ENCODE results near the gene BUB1B. TPM values are rescaled to one million over a fixed set of nuclear protein-coding genes. Genes with fewer than 3 reads are reported as not detected.

The BUB1B gene
- total RNA-seq, 6 experiments from 2014 or later: 11.5 to 38.1 (median 29.6) TPM

DNA sequence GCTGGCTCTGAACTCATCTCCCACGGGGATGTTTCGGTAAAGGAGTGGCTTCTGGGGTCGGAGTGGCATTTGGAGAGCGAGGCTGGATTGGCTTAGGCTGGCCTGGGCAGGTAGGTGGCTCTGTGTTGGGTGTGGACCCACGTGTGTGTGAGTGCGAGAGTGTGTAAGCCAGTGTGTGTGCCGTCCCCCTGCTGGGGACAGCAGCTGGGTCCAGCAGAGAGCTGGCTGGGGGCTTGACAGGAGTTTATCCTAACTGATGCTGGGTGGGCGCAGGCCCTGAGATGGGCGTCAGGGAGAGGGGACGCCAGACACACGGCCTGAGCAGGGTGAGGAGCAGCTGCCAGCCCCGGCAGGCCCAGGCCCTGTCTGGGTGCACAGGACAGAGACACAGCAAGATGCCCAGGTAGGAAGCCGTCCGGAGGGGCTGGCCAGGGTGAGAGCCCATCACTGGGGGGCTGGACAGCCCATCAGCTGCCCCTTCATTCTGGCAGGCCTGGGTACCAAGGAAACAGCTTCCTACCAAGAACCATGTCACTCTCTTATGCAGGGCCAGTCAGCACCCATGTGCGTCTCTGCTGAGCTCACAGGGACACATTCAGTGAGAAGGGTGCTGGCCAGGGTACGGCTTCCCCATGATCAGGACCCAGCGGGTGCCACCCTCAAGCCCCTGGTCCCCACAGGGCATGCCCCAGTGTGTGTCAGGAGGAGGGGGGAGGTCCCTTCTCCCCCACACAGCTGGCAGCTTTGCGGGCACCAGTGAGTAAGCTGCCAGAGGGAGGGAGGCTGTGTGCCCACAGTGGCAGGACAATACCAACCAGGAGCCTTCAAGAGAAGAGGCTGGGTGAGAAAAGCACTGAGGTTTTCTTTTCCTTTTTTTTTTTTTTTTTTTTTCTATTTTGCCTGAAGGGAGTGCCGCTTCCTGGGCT is 79.1 kb downstream of the BUB1B start:
- no peak for DNase-seq
- H3K27ac Mint-ChIP-seq: no peak overlapping the region
- TF ChIP-seq CTCF (IDR thresholded peaks at IDR 0.05): no peak
- H3K36me3 Mint-ChIP-seq (ENCODE audit: low read depth): no peaks in the 10 kb centered on the region
- H3K27me3 Mint-ChIP-seq (ENCODE audit: insufficient read depth): peaks cover 24% of the 10 kb centered on the region
- H3K9me3 Mint-ChIP-seq: no peaks in the 10 kb centered on the region
- H3K4me3 Mint-ChIP-seq: no peak overlapping the region; the same call in 1 of the 2 replicates
- peaks cover 25% of the 10 kb centered on the region for H3K4me1 Mint-ChIP-seq (ENCODE audit: low read depth)

DNA sequence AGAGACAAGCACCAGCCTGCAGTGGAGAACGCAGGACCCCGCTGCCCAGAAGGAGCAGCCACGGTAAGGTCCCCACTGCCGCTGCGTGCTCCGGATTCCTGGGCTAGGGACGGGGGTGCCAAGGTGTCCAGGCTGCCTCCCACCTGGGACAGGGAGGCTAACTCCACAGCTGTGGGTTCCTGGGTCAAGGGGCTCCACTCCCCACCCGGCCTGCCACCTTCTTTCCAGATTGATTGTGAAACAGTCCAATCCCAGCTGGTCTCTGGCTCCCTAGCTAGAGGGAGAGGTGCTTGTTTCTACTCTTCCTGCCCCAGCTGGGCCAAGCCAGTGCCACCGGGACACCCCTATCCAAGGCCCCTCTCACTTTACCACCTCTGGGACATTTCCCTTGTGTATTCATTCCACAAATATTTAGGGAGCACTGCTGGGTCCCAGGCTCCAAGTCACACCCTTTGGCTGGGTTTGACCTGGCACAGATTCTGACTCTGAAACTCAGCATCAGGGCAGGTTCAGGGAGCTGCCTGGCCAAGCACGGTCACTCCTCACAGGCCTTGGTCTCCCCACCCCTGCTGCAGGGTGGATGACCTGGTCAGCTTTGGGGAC is 79.9 kb downstream of the BUB1B start:
- no peak overlapping the region for H3K4me3 Mint-ChIP-seq
- no peak for DNase-seq

DNA sequence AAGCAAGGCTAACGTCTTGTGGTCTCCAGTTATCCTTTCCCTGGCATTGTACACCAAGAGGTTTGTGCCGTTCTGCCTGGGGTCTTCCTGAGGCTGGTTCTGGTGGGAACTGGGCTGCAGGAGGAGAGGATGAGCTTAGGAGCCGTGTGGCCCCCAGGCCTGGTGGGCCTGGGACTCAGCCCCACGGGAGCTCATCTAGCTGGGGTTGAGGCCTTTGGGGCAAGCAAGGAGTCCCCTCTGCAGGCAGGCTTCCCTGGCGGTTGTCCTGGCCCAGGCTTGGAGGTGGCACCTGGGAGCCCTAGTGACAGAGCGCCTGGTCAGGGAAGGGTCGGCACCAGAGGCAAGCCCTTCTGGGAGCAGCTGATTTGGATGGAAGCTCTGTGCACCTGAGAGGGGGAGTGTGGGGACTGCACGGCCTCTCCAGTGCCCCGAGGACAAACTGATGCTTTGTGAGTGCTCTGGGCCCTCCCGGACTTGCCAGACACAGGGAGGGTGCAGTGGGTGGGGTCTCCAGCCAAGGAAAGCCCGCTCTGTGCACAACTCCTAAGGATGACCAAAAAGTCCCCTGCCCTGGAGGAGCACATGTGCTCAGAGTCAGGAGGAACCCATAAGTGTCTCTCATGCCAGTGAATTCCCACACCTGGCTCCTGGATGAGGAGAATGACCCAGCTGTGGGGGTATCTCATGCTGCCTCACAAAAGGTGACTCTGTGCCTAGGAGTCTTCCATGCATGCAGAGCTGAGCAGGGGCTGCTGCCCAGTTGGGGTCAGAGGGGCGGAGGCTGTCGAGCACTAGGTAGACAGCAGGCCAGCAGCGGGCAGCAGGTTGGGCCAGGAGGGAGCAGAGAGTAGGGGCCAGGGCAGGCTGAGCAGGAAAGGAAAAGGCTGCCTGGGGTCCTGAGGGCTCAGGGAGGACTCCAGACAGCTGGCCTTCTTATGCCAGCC is 80.7 kb downstream of the BUB1B start:
- H3K27ac Mint-ChIP-seq: no peak overlapping the region

More for the DNA sequence above, 79.9 kb downstream of the BUB1B start:
- peaks cover 28% of the 10 kb centered on the region for H3K27me3 Mint-ChIP-seq (ENCODE audit: insufficient read depth)
- H3K27ac Mint-ChIP-seq: no peak overlapping the region
- peaks cover 25% of the 10 kb centered on the region for H3K4me1 Mint-ChIP-seq (ENCODE audit: low read depth)
- TF ChIP-seq CTCF (IDR thresholded peaks at IDR 0.05): no peak
- no peaks in the 10 kb centered on the region for H3K36me3 Mint-ChIP-seq (ENCODE audit: low read depth)
- no peaks in the 10 kb centered on the region for H3K9me3 Mint-ChIP-seq

DNA sequence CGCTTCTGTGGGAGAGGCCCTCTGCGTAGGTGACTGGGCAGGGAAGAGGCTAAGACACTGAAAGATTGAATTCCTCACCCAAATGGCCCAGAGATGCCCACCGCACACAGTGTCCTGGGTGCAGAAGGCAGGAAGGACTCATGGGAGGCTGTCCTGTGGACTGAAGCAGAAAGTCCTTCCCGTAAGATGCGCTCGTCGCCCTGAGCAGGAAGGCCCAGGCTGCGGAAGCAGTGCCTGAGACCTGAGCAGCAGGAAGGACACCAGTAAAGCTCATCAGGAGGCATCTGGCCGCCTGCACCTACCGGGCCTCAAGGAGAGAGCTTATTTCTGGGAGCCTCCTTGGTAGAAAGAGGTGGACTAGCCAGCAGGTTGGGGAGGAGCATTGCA is 81.3 kb downstream of the BUB1B start:
- no peaks in the 10 kb centered on the region for H3K9me3 Mint-ChIP-seq
- peaks cover 41% of the 10 kb centered on the region for H3K27me3 Mint-ChIP-seq (ENCODE audit: insufficient read depth)
- no peaks in the 10 kb centered on the region for H3K36me3 Mint-ChIP-seq (ENCODE audit: low read depth)
- no peak for DNase-seq
- H3K4me1 Mint-ChIP-seq (ENCODE audit: low read depth): peaks cover 25% of the 10 kb centered on the region
- no peak for TF ChIP-seq CTCF (IDR thresholded peaks at IDR 0.05)
- no peak overlapping the region for H3K27ac Mint-ChIP-seq
- H3K4me3 Mint-ChIP-seq: no peak overlapping the region

More for the DNA sequence above, 80.7 kb downstream of the BUB1B start:
- TF ChIP-seq CTCF (IDR thresholded peaks at IDR 0.05): no peak
- Mint-ChIP-seq H3K27me3 (ENCODE audit: insufficient read depth) (peaks cover 34% of the 10 kb centered on the region), H3K4me3 (no peak overlapping the region), H3K9me3 (no peaks in the 10 kb centered on the region), H3K4me1 (ENCODE audit: low read depth) (peaks cover 25% of the 10 kb centered on the region), H3K36me3 (ENCODE audit: low read depth) (no peaks in the 10 kb centered on the region)
- DNase-seq: no peak

DNA sequence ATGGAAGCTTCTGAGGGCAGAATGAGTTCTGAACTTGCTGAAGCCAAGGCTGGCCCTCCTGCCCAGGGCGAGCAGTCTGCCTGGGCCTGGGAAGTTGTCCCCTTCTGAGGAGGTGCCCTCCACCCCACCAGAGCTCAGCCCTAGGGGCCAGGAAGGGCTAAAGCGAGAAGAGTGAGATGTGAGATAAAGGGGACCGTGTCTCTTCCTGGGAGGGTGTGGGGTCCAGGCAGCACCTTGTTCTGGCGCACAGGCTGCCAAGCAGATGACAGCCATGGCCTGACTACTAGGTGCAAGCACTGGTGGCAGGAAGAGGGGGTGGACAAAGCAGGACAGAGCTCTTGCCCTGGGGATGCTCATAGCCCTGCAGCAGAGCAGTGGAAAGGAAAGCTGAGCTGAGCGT is 81.7 kb downstream of the BUB1B start:
- no peaks in the 10 kb centered on the region for H3K36me3 Mint-ChIP-seq (ENCODE audit: low read depth)
- H3K4me1 Mint-ChIP-seq (ENCODE audit: low read depth): peaks cover 25% of the 10 kb centered on the region
- H3K9me3 Mint-ChIP-seq: no peaks in the 10 kb centered on the region
- H3K4me3 Mint-ChIP-seq: no peak overlapping the region
- no peak overlapping the region for H3K27ac Mint-ChIP-seq
- no peak for DNase-seq
- TF ChIP-seq CTCF (IDR thresholded peaks at IDR 0.05): no peak
- peaks cover 43% of the 10 kb centered on the region for H3K27me3 Mint-ChIP-seq (ENCODE audit: insufficient read depth)
